HG02798 (cell line): Measurements from ENCODE around the gene GALNT6.

Source experiments
- ATAC-seq: cut with Tn5 transposase; IDR thresholded peaks from one replicate; pipeline ENCODE4 v1.9.1; 2021; ENCODE audit warnings: mild to moderate bottlenecking; ENCODE audit not compliant: unreplicated experiment, poor library complexity

The GALNT6 gene, protein sequence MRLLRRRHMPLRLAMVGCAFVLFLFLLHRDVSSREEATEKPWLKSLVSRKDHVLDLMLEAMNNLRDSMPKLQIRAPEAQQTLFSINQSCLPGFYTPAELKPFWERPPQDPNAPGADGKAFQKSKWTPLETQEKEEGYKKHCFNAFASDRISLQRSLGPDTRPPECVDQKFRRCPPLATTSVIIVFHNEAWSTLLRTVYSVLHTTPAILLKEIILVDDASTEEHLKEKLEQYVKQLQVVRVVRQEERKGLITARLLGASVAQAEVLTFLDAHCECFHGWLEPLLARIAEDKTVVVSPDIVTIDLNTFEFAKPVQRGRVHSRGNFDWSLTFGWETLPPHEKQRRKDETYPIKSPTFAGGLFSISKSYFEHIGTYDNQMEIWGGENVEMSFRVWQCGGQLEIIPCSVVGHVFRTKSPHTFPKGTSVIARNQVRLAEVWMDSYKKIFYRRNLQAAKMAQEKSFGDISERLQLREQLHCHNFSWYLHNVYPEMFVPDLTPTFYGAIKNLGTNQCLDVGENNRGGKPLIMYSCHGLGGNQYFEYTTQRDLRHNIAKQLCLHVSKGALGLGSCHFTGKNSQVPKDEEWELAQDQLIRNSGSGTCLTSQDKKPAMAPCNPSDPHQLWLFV

DNA sequence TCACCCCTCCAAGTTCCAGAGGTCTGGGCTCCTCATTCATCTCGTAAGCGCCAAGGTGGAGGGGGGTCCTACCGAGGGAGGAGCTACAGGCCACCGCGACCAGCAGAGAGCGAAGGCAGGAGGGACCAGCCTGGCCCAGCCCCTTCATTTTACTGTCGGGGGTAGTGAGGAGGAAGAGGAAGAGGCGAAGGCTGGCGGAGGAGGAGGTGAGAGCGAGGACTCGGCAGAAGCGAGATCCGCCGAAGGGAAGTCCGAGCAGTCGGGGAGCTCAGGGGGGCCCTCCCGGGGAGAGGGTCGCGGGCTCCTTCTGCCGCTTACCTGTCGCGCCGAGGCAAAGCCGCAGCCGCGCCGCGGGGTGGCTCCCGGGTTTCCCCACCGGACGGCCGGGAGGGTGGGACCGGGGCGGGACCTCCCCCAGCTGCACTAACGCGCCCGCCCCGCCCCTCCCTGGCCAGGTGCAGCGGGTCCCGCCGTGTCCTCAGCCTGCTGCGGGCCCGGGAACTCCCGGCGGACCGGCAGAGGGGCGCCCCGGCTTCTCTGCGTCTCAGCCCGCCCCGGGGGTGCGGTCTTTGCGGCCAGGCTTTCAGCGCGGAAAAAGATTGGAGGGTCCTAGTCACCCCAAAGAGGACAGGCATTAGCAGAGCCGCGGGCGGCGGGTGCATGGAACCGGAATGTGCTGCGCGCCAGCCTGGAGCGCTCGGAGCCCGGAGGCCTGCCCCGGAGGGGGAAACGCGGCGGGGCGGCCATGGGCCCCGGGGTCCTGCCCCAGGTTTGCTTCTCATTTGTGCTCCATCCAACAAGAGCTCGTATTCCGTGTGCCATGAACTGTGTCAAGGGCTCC lies at the start of gene GALNT6:
Gene GALNT6 (minus strand): TSS at position 124 of the 841 bp plus-strand sequence. CDS start 11,625 bp downstream, outside the sequence.
- ATAC-seq = peak; percentile 62

DNA sequence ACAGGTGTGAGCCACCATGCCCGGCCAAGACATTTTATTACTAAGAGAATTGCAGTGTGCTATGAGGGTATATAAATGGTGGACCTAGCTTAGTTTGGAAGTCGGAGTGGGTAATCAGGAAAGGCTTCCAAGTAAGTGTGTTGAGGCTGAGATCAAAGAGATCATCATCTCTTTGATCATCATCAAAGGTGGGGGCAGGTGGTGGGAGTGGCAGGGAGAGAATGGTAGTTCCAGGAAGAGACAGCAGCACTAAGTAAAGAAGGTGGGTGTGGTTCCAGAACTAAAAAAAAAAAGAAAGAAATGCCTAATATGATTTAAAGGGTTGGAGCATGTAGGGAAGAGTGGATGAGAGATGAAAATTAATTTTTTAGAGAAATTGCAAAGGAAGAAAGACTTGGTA lies 48.1 kb upstream of the GALNT6 start:
- ATAC-seq = no peak

DNA sequence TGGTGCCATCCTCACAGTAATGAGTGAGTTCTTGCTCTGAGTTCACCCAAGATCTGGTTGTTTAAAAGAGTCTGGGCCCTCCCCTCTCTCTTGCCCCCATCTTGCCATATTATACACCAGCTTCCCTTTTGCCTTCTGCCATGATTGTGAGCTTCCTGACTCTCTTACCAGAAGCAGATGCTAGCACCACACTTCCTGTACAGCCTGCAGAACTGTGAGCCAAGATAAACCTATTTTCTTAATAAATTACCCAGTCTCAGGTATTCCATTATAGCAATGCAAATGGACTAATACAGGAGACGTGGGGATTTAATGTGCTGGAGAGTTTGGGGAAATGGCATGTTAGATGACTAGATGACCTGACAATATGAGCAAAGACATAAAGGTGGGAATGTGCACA lies 46.2 kb upstream of the GALNT6 start:
- ATAC-seq = no peak

DNA sequence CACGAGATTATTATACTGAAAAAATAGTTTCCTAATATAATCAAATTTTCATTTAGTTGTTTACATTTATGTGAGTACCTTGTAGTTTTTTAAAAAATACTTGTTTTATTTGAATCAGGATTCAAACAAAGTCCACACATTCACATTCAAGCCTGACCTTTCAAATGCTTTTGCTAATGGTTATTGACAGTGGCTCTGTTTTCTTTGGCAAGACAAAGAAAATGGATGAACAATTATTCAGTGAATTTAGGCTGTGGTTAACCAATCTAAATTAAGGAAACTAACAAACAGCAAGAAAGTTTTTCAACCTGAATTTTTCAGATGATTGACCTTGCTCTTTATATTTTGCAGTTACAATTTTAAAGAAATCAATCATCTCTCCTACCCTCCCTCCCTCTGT lies 43.1 kb upstream of the GALNT6 start:
- no peak for ATAC-seq

DNA sequence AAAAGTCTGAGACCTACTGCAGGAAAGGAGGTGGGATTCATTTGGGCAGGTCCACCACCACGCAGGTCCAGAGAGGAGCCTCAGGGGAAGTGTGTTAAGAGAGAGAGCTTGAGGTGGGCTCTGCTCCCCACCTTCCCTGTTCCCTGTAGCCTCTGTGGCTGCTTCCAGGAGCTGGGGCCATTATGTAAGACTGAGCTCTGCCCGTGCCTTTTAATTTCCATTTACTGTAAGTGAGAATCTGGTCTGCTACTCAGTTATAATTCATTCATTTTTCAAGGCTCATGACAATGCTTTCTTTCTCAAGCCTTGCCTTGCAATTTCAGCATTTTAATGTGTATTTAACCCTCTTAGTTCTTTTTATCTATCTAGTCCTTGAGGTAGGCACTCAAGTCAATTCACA lies 41.7 kb upstream of the GALNT6 start:
- no peak for ATAC-seq

DNA sequence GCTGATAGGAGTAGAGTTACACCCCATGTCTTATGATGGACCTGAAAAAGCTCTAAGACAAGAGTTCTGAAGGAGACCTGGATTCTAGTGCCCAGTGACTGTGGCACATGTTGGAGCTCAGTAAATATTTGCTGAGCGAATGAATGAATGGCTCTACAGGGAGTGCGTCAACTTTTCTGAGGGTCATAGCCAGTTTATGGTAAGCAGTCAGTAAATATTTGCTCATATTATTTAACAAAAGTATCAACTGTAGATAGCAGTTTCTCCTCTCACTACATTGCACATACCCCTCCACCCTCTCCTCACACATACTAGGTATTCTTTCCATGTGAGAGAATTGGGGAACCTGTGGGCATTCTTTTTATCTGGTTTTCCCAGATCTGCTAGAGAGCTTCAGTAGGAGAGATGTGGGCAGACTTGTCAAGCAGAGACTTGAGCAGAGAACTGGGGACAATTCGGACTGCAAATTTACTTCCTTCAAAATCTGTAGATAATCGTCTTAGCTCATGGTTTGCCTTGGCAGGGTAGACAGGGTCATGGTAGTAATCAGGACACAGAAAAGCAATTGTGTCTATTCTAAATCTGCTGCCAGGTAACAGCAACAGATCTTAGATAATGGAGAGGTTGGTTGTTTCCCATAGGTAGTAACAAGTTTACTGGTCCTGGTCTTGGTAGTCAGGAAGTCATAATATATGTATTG lies 39.1 kb upstream of the GALNT6 start:
- no peak for ATAC-seq

DNA sequence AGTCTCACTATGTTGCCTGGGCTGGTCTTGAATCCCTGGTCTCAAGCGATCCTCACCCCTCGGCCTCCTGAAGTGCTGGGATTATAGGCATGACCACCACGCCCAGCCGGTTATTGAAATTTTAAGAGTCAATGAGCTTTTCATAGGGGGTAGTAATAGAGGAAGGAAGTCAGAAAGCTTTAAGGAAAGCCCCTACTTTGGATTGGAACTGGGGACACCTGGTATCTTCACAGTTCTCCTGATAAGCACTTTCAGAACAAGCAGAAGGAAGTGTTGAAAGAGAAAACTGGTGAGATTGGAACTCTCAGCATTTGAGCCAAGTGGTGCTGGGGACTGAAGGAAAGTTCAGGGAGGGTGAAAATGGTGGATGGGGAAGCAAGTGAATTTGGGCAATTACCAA lies 38.5 kb upstream of the GALNT6 start:
- no peak for ATAC-seq

DNA sequence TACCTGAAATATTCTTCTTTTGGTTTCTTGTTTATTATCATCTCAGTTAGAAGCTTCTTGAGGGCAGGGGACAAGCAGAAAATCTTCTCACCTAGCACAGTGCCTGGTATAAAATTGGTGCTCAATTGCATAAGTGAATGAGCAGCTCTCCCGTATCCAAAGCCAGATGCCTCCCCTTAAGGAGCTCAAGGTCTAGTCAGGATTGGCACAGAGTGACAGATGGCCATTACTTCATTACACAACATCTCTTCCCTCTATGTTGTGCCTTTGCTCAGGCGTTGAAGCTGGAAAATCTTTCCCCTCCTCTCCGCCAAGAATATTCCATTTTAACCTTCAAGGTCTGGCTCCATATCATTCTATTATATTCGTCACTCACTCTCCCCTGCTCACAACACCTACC lies 37.0 kb upstream of the GALNT6 start:
- ATAC-seq = no peak

DNA sequence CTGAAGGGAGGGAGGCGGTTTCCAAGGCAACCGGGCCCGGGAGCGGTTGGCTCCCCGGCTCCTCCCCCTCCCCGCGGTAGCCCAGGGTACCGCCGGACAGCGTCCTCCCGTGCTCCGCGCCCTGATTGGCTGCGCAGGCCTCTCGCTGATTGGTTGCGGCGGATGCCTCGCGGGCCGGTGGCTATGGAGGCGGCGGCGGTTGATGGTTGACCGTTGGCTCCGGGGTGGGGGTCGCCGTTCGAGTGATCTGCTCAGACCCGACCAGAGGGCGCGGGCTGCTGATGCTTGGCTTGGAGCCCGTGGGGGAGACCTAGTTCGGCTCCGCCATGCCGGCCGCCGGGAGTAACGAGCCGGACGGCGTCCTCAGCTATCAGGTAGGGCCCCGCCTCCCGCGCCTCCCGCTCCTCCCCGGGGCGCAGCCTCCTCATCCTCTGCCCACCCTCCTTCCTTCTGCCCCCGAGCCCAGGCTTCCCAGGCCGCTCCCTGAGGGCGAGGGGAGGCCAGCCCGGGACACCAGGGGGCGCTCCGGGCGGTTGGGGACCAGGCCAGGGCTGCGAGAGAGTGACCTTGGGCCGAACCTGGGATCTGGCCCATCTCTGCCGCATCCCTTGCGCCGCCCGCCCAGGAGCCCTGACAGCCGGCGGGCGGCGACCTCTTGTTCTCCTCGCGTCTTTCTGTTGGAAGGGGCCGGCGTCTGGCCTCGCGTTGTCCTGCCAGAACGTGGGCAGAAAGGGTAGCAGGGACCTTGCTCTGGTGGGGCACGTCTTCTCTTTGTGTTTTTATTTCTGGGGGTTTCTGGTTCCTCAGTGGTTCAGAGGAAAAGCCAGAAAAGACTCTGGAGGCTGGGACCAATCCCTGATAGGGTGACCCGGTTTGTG lies 33.7 kb upstream of the GALNT6 start, which contains the start of gene SLC4A8:
Gene SLC4A8 (plus strand): TSS at position 170 of the 878 bp plus-strand sequence. CDS start 157 bp downstream, at position 327.
- peak; percentile 92 for ATAC-seq

DNA sequence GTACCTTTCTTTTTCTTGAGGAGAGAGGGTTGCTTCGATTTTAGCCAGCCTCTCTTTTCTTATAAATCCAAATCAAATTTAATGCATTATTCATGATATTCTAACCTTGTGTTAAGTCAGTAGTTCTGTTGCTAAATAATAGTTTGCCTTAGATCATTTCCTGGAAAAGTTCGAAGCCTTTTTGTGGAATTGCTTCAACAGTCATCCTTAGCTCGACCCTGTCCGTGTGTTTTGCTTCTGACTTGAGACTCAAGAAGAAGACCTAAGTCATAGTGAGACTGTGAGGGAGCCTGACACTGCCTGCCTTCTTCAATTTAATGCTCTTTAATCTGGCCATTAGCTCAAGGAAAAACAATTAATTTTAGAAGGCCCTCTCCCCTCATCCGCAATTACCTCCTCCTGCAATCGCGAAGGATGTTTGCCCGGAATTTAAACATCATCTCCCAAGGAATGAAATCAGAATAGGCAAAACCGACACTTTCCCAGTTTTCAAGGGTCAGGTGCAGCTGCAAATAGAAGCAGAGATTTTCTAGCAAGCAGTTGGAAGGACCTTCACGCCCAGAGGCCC lies 33.0 kb upstream of the GALNT6 start:
- ATAC-seq = no peak

DNA sequence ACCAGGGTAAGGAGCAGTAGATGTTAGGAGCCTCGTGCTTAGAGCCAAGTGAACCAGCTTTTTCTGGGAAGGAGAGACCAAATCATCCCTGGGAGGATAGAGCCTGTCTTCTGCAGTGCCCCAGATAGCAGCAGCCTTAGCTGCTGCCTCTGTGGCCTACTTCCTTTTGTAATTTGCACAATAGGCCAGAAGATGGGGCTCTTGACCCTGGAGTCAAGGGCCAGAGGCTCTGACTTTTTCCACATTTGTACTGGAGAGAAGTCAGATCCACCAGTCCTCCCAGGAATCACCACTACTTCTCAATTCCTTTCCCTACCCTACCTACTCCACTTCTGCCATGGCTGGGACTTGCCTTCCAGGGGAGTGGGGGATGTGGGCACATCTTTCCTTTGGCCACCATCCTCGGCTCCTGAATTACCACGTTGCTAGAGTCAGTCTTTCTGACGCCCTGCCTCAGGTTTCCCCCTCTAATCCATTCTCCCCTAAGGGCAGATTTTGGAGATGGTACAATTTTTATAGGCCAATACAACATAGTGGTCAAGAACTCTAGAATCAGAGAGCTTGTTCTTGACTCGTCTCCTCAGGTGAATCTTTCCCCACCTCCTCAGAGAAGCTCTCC lies 30.2 kb upstream of the GALNT6 start:
- ATAC-seq = no peak

DNA sequence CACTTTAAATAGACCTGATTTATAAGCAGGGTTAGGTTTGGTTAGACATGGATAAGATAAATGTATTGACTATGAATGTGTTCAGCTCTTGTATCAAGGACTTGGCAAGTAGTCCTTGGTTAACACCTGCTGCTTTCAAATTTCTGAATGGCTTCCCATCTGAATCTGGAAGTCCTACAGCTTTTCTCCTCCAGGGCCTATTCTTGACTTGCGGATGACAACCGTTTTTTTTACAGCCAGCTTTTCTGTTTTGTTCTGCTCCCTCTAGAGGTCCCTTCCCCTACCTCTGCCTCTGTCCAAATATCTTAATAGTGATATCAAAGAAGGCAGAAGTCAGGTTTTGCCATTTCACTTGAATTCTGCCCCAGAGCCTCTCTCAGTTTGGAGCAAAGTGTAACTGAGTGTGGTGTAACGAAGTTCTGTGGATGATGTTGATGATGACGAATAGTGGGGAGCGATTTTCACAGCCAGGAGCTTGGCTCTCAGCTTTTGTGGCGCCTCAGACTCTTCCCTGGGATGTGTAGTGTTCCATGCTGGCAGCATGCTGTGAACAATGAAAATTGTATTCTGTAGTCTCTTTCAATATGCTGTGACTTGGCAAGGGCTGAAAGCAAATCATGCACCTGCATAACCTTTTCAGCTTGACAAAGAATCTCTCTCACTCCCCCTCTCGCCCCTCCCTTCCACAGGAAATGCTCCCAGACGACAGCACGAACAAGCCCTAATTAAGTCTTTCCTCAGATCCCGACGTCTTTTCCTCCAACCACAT lies 28.4 kb upstream of the GALNT6 start:
- ATAC-seq = no peak

DNA sequence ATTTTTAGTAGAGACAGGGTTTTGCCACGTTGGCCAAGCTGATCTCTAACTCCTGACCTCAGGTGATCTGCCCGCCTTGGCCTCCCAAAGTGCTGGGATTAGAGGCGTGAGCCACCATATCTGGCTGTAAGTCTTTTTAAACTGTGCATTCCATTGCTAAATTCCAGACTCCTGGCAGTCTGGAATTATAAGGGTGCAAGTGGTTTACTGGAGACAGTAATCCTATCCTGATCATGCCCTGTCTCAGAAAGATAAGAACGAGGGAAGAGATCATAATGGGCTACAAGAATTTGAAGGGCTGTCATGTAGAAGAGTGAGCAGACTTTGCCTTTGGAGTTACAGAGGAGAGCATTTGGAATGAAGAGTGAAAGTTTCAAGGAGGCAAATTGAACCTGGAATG lies 26.6 kb upstream of the GALNT6 start:
- no peak for ATAC-seq

DNA sequence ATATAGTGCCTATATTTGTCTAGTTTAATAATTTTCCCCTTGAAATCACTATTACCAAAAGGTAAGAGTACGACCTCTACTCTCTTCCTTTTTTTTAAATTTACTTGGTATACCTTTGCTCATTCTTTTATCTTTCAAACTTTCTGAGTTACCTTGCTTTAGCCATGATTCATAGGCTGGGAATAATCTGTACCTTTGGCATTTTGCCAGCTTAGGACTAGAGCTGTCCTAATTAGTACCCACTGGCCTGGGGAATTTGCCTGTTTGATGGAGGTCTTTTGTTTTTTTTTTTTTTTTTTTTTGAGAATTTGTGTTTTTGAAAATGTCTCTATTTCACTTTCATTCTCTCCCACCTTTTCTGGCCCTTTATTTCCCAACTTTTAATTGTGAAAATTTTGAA lies 24.7 kb upstream of the GALNT6 start:
- no peak for ATAC-seq

DNA sequence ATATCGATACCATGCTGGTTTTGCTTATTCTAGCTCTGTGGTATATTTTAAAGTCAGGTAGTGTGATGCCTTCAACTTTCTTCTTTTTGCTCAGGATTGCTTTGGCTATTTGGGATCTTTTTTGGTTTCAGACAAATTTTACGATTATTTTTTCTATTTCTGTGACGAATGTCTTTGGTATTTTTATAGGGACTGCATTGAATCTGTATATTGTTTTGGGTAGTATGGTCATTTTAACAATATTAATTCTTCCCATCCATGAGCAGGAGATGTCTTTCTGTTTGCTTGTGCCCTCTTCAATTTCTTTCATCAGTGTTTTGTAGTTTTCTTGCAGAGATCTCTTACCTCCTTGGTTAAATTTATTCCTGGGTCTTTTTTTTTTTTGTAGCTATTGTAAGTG lies 22.6 kb upstream of the GALNT6 start:
- ATAC-seq = no peak

DNA sequence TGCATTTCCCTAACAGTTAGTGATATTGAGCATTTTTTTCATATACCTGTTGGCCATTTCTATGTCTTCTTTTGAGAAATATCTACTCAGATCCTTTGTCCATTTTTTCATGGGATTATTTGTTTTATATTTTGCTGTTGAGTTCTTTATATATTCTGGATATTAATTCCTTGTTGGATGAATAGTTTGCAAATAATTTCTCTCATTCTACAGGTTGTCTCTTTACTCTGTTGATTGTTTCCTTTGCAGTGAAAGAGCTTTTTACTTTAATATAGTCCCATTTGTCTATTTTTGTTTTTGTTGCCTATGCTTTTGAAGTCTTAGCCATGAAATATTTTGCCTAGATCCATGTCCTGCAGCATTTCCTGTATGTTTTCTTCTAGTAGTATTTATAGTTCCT lies 21.9 kb upstream of the GALNT6 start:
- ATAC-seq = no peak

DNA sequence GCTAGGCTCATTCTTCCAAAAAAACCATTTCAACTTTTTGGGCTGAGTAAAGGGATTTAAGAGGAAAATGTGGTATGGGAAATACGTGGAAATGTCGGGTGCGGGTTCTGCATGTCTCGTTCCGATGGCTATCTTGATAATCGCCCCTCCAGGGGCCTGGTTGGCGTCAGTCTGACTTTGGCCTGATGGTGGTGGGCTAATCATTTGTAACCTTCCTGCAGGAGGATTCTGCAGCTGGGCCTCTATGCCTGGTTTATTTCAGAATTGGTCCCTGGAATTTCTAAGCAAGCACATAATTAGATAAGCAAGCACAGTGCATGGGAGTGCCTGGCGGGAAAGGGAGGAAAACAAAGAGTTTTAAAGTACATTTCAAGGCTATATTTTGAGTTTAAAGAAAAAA lies 18.6 kb upstream of the GALNT6 start:
- ATAC-seq = no peak

DNA sequence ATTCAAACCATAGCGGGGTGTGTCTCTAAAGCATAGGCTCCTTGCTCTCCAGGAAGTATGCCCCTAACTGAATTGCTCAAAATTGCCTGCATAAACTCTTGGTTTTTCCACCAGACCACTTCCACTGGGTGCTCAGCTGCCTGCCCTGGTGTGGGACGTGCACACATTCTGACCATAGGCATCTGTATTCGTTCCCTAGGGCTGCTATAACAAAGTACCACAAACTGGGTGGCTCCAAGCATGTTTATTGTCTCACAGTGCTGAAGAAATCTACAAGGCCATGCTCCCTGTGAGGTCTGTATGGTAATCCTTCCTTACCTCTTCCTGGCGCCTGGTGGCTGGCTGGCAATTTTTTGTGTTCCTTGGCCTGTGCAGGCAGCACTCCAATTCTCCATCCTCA lies 16.4 kb upstream of the GALNT6 start:
- no peak for ATAC-seq
